Activated naive CD4-positive, alpha-beta T cell treated with anti-CD3 and anti-CD28 coated beads for 36 hours (primary cell): ENCODE data around the gene OPRM1. TPM values are rescaled to one million over a fixed set of nuclear protein-coding genes. Genes with fewer than 3 reads are reported as not detected.
"Not testable (repeated sequence)": the region's sequence is repeated elsewhere in the genome, so short reads cannot be mapped to it uniquely, and the experiment has no call there.

Source experiments
- CTCF ChIA-PET: fragments of 350-600 bp; sonication (Branson Sonifier 250); formaldehyde crosslinking; loops from one replicate; lab custom pipeline; 2021; ENCODE audit warnings: antibody characterized with exemption; lab: Charles Lee
- DNase-seq: peaks from one replicate; pipeline ENCODE4 v3.0.0-alpha.2; 2020
- H3K27ac Mint-ChIP-seq: one replicate; pipeline ENCODE4 v1.8.0; 2021; ENCODE audit warnings: mild to moderate bottlenecking, mixed read lengths
- H3K27me3 Mint-ChIP-seq: one replicate; pipeline ENCODE4 v1.8.0; 2021; ENCODE audit warnings: low read depth, mixed read lengths
- H3K36me3 Mint-ChIP-seq: one replicate; pipeline ENCODE4 v1.8.0; 2021; ENCODE audit warnings: low read depth, mixed read lengths
- H3K4me1 Mint-ChIP-seq: one replicate; pipeline ENCODE4 v1.8.0; 2021; ENCODE audit warnings: low read depth, mixed read lengths
- H3K4me3 Mint-ChIP-seq: one replicate; pipeline ENCODE4 v1.8.0; 2021; ENCODE audit warnings: mild to moderate bottlenecking, moderate library complexity, mixed read lengths
- H3K9me3 Mint-ChIP-seq: one replicate; pipeline ENCODE4 v1.8.0; 2021; ENCODE audit warnings: mixed read lengths
- intact Hi-C: fragments of 100-400 bp; cut with micrococcal nuclease; formaldehyde crosslinking; loops from one replicate; pipeline ENCODE4 v1.15.1; 2023
- total RNA-seq, 2 experiments: library from RNA; stranded (reverse); gene quantifications; one replicate each; pipeline ENCODE4 v1.2.3, GENCODE V29; 2021

Gene OPRM1
- total RNA-seq, 2 experiments from 2014 or later, result not detected

DNA sequence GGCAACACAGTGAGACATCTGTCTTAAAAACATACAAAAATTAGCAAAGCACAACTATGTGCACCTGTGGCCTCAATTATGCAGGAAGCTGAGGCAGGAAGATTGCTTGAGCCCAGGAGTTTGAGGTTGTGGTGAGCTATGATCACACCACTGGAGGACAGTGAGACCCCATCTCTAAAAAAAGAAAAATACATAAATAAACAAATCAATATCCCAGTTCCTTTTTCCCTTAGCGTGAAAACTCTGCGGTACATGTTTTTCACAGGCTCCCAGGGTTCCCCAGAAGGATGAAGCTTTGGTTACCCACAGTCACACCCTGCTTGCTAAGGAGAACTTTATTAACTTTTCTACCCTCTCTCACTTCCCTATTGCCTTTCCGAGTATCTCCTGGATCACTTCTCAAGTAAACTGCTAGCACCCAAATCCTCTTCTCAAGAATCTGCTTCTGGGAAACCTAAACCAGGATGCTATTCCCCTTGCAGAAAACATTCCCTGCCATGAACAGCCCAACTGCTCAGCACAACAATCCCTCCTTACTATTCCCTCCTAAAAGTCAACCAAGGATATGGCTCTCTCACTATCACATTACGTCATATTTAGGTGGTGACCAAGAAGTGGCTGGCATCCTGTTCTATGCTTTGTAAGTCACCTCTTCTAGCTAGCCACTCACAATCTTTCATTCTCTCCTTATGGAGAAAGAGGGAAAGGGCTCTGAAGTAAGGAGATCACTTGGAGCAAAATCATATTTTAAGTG is 195.2 kb downstream of the OPRM1 start:
- H3K27ac Mint-ChIP-seq, result peak overlapping the region; percentile 82
- peaks cover 3% of the 10 kb centered on the region for H3K36me3 Mint-ChIP-seq
- CTCF ChIA-PET, result interaction anchor here (0.6 to 3.3 kb wide), 7 partner anchors 10 to 129 kb away, joined by 3 to 19 read pairs (median 14); no protein-coding TSS in a partner anchor
- H3K4me1 Mint-ChIP-seq, result peaks cover 76% of the 10 kb centered on the region
- H3K27me3 Mint-ChIP-seq, result no peaks in the 10 kb centered on the region
- no peaks in the 10 kb centered on the region for H3K9me3 Mint-ChIP-seq
- no peak for DNase-seq
- intact Hi-C loops, result no loop called here
- H3K4me3 Mint-ChIP-seq, result peak overlapping the region; percentile 37

DNA sequence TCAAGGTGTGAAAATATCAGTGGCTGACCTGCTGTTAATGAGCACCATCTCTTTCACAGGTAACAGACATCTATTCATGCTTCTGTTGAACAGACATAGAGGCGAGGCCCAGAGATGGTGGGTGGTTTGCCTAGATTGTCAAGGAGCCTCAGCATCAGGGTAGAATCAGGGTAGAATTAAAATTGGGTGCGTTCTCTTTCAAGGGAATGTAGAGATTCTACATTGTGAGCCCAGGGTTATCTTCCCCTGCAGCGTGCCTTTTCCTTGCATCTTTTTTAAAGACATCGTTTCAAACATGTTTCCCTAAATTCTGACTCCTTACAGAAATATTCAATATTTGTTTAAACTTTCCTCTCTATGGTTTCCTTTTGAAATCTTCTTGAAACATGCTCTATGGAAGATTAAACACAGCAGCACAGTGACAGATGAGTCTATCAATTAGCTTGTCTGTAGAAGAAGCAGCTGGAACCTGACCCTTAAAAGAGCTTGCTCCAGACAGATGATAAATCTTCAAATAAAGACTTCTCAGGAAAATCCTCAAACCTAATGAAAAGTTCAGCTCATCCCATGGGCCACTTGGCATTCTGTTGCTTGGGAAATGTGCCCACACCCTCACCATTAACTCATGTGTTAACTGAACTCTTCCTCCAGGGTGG is 197.7 kb downstream of the OPRM1 start:
- DNase-seq, result no peak
- no peak overlapping the region for H3K4me3 Mint-ChIP-seq
- CTCF ChIA-PET, result interaction anchor here (1.2 to 1.8 kb wide), 3 partner anchors 9 to 79 kb away, joined by 3 to 5 read pairs (median 4); no protein-coding TSS in a partner anchor
- peaks cover 4% of the 10 kb centered on the region for H3K36me3 Mint-ChIP-seq
- no peaks in the 10 kb centered on the region for H3K9me3 Mint-ChIP-seq
- H3K27me3 Mint-ChIP-seq, result no peaks in the 10 kb centered on the region
- peaks cover 75% of the 10 kb centered on the region for H3K4me1 Mint-ChIP-seq
- H3K27ac Mint-ChIP-seq, result no peak overlapping the region
- intact Hi-C loops, result no loop called here

- intact Hi-C loops, result no loop called here
- H3K27ac Mint-ChIP-seq, result peak overlapping the region; percentile 70
Measured at GRCh38 chr6:154238831-154239230, 199.8 kb downstream of the OPRM1 start.

DNA sequence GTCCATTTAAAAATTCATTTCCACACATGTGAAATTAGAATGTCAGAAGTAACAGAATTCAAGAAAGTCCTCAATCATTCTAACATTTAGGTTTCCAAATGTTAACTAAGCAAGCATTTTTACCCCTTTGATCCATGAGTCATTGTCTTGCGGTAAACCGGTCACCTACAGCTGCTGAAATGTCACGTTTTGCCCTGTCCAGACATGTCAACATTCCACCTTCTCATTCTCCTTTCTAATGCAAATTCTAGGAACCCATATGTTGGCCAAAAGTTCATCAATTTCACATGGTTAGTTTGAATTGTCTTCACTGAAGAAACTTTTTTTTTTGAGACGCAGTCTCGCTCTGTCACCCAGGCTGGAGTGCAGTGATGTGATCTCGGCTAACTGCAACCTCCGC is 200.4 kb downstream of the OPRM1 start:
- DNase-seq, result peak; percentile 58
- intact Hi-C loops, result no loop called here
- Mint-ChIP-seq H3K9me3 (peaks cover 6% of the 10 kb centered on the region), H3K4me1 (peaks cover 78% of the 10 kb centered on the region), H3K4me3 (peak overlapping the region; percentile 52), H3K27me3 (no peaks in the 10 kb centered on the region), H3K27ac (peak overlapping the region; percentile 70), H3K36me3 (peaks cover 21% of the 10 kb centered on the region)
- CTCF ChIA-PET, result no interaction called here

More at GRCh38 chr6:154238831-154239230, 199.8 kb downstream of the OPRM1 start:
- Mint-ChIP-seq H3K27me3 (no peaks in the 10 kb centered on the region), H3K4me1 (peaks cover 80% of the 10 kb centered on the region), H3K4me3 (peak overlapping the region; percentile 14), H3K9me3 (peaks cover 6% of the 10 kb centered on the region), H3K36me3 (peaks cover 20% of the 10 kb centered on the region)
- DNase-seq, result no peak
- CTCF ChIA-PET, result interaction anchor here (0.7 kb wide), 1 partner anchor 8 kb away, joined by 3 read pairs; no protein-coding TSS in a partner anchor

DNA sequence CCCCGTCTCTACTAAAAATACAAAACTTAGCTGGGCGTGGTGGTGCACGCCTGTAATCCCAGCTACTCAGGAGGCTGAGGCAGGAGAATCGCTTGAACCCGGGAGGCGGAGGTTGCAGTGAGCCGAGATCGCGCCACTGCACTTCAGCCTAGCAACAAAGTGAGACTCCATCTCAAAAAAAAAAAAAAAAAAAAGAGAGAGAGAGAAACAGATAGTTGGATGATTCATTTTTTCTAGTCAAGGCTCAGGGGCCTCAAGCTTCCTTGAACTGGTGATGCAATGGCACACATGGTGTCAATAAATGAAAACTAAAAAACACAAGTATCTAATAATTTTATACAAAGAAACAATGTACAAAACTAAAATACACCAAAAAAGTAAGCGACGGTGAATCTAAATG is 202.0 kb downstream of the OPRM1 start:
- intact Hi-C loops, result loop anchor here (1.0 to 10.0 kb wide), 5 partner anchors 8 to 1936 kb away; partner anchors contain the start of gene MTRF1L
- not testable (repeated sequence) for H3K9me3 Mint-ChIP-seq, H3K27me3 Mint-ChIP-seq
- H3K36me3 Mint-ChIP-seq, result peaks cover 24% of the 10 kb centered on the region
- H3K27ac Mint-ChIP-seq, result peak overlapping the region; percentile 98
- H3K4me1 Mint-ChIP-seq, result peaks cover 74% of the 10 kb centered on the region
- H3K4me3 Mint-ChIP-seq, result peak overlapping the region; percentile 55
- CTCF ChIA-PET, result interaction anchor here (0.7 to 2.2 kb wide), 8 partner anchors 9 to 86 kb away, joined by 3 to 7 read pairs (median 4); no protein-coding TSS in a partner anchor
- peak; percentile 71 for DNase-seq

DNA sequence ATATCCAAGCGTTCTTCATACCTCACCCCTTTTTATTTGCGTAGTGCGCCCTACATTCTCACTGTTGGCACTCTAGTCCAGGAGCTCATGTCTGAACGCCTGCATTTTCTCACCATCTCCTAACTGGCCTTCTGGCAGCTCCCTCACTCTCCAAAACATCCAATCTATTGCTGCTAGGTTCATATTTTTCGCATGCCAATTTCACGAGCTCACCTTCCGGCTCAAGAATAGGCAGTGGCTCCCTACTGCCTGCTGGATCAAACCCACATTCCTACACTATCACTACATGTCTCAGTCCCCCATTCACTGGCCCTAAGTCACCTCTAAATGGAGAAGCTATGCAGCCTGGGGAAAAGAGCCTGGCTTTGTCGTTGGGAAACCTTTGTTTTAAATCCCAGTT is 202.5 kb downstream of the OPRM1 start:
- Mint-ChIP-seq H3K27ac (peak overlapping the region; percentile 98), H3K9me3 (peaks cover 6% of the 10 kb centered on the region), H3K36me3 (peaks cover 29% of the 10 kb centered on the region), H3K4me1 (peaks cover 69% of the 10 kb centered on the region), H3K27me3 (no peaks in the 10 kb centered on the region), H3K4me3 (peak overlapping the region; percentile 52)
- CTCF ChIA-PET, result interaction anchor here (0.7 to 2.2 kb wide), 7 partner anchors 9 to 87 kb away, joined by 3 to 7 read pairs (median 4); no protein-coding TSS in a partner anchor
- DNase-seq, result no peak
- intact Hi-C loops, result loop anchor here (1.0 to 10.0 kb wide), 5 partner anchors 8 to 1937 kb away; partner anchors contain the start of gene MTRF1L

DNA sequence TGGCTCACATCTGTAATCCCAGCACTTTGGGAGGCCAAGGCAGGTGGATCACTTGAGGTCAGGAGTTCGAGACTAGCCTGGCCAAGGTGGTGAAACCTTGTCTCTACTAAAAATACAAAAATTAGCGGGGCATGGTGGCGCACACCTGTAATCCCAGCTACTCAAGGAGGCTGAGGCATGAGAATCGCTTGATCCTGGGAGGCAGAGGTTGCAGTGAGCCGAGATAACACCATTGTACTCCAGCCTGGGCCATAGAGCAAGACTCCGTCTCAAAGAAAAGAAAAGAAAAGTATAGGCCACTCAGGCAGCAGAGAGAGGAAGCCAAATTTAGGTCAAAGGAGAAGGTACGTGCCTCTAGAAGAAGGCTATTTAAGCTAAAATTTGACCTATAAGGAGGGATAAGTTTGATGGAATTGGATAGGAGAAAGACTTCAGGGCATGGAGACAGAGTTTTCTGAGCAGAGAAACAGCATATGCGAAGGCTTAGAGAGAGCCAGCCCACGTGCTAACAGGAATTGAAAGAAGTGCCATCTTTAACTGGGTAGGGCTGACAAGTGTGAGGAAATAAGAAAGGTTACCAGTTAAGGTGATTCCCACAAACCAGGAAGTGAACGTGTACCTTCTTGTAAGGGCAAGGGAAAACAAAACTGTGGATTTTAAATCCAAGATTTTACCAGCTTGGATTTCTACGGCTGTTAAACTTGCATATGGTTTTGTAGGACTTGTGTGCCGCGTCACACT is 203.7 kb downstream of the OPRM1 start:
- Mint-ChIP-seq H3K36me3 (peaks cover 30% of the 10 kb centered on the region), H3K4me3 (peak overlapping the region; percentile 87), H3K27me3 (no peaks in the 10 kb centered on the region), H3K9me3 (peaks cover 6% of the 10 kb centered on the region), H3K27ac (peak overlapping the region; percentile 98), H3K4me1 (peaks cover 63% of the 10 kb centered on the region)
- intact Hi-C loops, result loop anchor here (5.0 to 10.0 kb wide), 4 partner anchors 365 to 1938 kb away; partner anchors contain the start of gene MTRF1L
- DNase-seq, result no peak
- CTCF ChIA-PET, result interaction anchor here (1.7 to 3.6 kb wide), 3 partner anchors 10 to 34 kb away, joined by 4 to 15 read pairs (median 14); no protein-coding TSS in a partner anchor

DNA sequence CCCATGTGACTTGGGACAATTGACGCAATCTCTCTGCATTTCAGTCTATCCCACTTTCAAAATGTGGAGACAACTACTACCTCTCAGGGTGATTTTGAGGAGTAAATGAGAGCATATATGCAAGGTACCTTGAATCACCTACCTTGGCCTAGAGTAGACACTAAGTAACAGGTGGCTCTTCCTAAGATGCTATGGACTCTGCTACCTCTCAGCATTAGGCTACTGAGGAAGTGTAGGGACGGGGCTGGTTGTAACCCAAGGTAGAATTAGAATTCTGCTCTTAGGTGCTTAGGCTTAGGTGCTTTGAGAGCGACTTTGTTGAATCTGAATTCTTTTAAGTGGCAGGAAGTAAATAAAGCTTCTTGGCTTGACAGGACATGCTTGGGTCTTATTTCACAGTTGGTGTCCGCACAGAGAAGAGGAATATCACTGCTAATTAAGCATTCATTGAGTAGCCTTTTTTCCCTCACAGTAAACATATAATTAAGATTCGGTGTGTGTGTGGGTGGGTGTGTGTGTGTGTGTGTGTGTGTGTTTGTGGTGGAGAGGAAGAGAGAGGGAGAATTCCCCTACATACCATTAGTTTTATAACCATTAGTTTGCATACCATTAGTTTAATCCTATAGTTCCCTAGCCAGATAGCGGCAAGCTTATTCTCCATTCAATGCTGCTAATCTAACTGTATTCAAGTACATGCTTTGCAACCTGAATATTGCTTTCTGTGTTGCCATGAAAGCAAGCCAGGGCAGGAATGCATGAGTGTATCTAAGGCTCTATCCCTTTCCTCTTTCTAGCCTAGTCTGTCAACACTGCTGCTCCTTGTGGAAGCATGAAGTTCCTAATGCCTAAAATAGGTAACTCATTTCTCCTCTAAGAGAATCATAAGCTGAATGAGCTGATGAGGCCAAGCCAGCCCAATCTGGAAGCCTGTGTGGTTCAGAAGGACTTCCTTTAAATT is 205.0 kb downstream of the OPRM1 start:
- Mint-ChIP-seq H3K36me3 (peaks cover 30% of the 10 kb centered on the region), H3K27me3 (no peaks in the 10 kb centered on the region), H3K4me1 (peaks cover 67% of the 10 kb centered on the region), H3K27ac (peak overlapping the region; percentile 98), H3K9me3 (peaks cover 6% of the 10 kb centered on the region), H3K4me3 (peak overlapping the region; percentile 87)
- CTCF ChIA-PET, result interaction anchor here (1.7 to 3.6 kb wide), 5 partner anchors 7 to 89 kb away, joined by 4 to 15 read pairs (median 8); no protein-coding TSS in a partner anchor
- DNase-seq, result no peak
- intact Hi-C loops, result loop anchor here (1.0 to 10.0 kb wide), 6 partner anchors 47 to 1939 kb away; partner anchors contain the start of gene MTRF1L

DNA sequence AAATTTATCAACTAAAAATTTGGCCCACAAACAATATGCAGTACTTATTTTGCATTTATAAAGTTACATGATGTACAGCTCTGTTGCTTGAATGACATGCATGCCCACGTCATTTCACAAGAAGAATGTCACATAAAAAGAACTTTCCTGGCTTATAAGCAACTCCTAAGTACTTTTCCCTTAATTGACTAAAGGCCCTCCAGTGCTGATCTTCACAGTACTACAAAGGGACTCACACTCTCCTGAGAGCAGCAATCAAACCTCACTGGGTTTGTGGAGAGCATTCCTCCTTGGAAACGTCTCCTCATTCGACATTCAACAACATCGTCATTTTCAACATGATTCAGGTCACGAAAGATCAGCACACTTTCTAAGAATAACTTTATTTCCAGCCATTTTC is 206.5 kb downstream of the OPRM1 start:
- Mint-ChIP-seq H3K9me3 (peaks cover 6% of the 10 kb centered on the region), H3K27me3 (no peaks in the 10 kb centered on the region), H3K4me1 (peaks cover 66% of the 10 kb centered on the region), H3K36me3 (peaks cover 29% of the 10 kb centered on the region), H3K27ac (peak overlapping the region; percentile 98), H3K4me3 (peak overlapping the region; percentile 87)
- intact Hi-C loops, result loop anchor here (2.0 to 10.0 kb wide), 6 partner anchors 49 to 1941 kb away; partner anchors contain the start of genes FBXO5, SCAF8 and TFB1M
- DNase-seq, result no peak
- CTCF ChIA-PET, result interaction anchor here (1.1 to 3.6 kb wide), 5 partner anchors 8 to 88 kb away, joined by 3 to 15 read pairs (median 8); no protein-coding TSS in a partner anchor

GRCh38 chr6:154246723-154247118 is 207.7 kb downstream of the OPRM1 start:
- Mint-ChIP-seq H3K27me3 (no peaks in the 10 kb centered on the region), H3K4me3 (peak overlapping the region; percentile 87), H3K36me3 (peaks cover 26% of the 10 kb centered on the region), H3K4me1 (peaks cover 67% of the 10 kb centered on the region), H3K27ac (peak overlapping the region; percentile 98), H3K9me3 (peaks cover 6% of the 10 kb centered on the region)
- intact Hi-C loops, result loop anchor here (1.0 to 10.0 kb wide), 7 partner anchors 16 to 1942 kb away; partner anchors contain the start of genes FBXO5, SCAF8 and TFB1M
- no peak for DNase-seq
- CTCF ChIA-PET, result interaction anchor here (0.6 to 3.6 kb wide), 14 partner anchors 8 to 529 kb away, joined by 3 to 19 read pairs (median 6); no protein-coding TSS in a partner anchor
